Endothelial cell of umbilical vein (primary cell): ENCODE data around the gene POLR3B. TPM values are rescaled to one million over a fixed set of nuclear protein-coding genes. Genes with fewer than 3 reads are reported as not detected.
"Not testable (repeated sequence)": the region's sequence is repeated elsewhere in the genome, so short reads cannot be mapped to it uniquely, and the experiment has no call there.

ENCODE experiments used
- BruUV-seq: library from RNA; stranded (reverse); fragments of 400-500 nt; replicated peaks from 2 replicates; lab custom pipeline; 2021; lab: Mats Ljungman, UMichigan
- CTCF ChIA-PET: fragments of 300-600, 350-600 bp; sonication (Branson Sonifier 250); formaldehyde crosslinking; loops from one replicate; lab custom pipeline; 2021; ENCODE audit warnings: antibody characterized with exemption, inconsistent platforms; lab: Charles Lee
- POLR2A ChIA-PET: fragments of 300-600, 350-600 bp; sonication (Branson Sonifier 250); formaldehyde crosslinking; loops from one replicate; lab custom pipeline; 2021; ENCODE audit warnings: antibody characterized with exemption, inconsistent platforms; lab: Charles Lee
- DNase-seq: peaks from one replicate; pipeline ENCODE4 v3.0.0-alpha.2; 2011; ENCODE audit warnings: low read depth, low spot score
- FAIRE-seq: peaks from 2 replicates; lab custom pipeline; 2011; peaks lifted over from hg19 to GRCh38; lab: Jason Lieb, UNC
- H2AFZ ChIP-seq: 2 replicates; pipeline ENCODE4 v1.6.0; 2012; ENCODE audit warnings: low read depth, low read length, control low read depth, inconsistent platforms
- H3K27ac ChIP-seq: 2 replicates; pipeline ENCODE4 v1.5.1; 2011; ENCODE audit warnings: low read depth, mild to moderate bottlenecking, control low read depth, low read length, moderate library complexity; ENCODE audit not compliant: insufficient read depth
- H3K27me3 ChIP-seq, 2 experiments: 2 replicates each; pipeline versions ENCODE4 v1.6.0 to v1.6.1; 2011; ENCODE audit warnings: low read length in 2 of 2, mixed read lengths in 1 of 2; ENCODE audit not compliant: control insufficient read depth in 2 of 2, insufficient read depth in 2 of 2
- H3K36me3 ChIP-seq, 2 experiments: 2 replicates in 1 of 2; 3 replicates in 1 of 2; pipeline ENCODE4 v1.5.1; 2011; ENCODE audit warnings: low read length in 2 of 2, mild to moderate bottlenecking in 1 of 2, moderate library complexity in 1 of 2; ENCODE audit not compliant: control insufficient read depth in 2 of 2, insufficient read depth in 2 of 2; ENCODE audit errors: extremely low read depth in 1 of 2
- H3K4me1 ChIP-seq: 3 replicates; pipeline ENCODE4 v1.5.1; 2011; ENCODE audit warnings: mild to moderate bottlenecking, low read length; ENCODE audit not compliant: control insufficient read depth, insufficient read depth; ENCODE audit errors: extremely low read depth
- H3K4me2 ChIP-seq: 2 replicates; pipeline ENCODE4 v1.6.1; 2011; ENCODE audit warnings: low read length, control low read depth, mixed read lengths; ENCODE audit not compliant: insufficient read depth
- H3K4me3 ChIP-seq, 3 experiments: fragments of 200-600 bp in 1 of 3; sonication (generic), shearing (Covaris generic) in 1 of 3; replicated peaks in 1 of 3; 2 replicates each; pipeline ENCODE4 v1.5.1; 2011 to 2016; ENCODE audit warnings: control low read depth in 3 of 3, low read length in 3 of 3, mild to moderate bottlenecking in 2 of 3, inconsistent platforms in 1 of 3, low read depth in 1 of 3, moderate library complexity in 1 of 3; ENCODE audit not compliant: insufficient read depth in 1 of 3
- H3K79me2 ChIP-seq: 2 replicates; pipeline ENCODE4 v1.6.0; 2012; ENCODE audit warnings: low read length, inconsistent platforms; ENCODE audit not compliant: control insufficient read depth, insufficient read depth
- H3K9ac ChIP-seq: replicated peaks from 2 replicates; pipeline ENCODE3; 2011; ENCODE audit warnings: low read length, control low read depth; ENCODE audit not compliant: insufficient read depth; ENCODE audit errors: extremely low read depth
- H3K9me1 ChIP-seq: replicated peaks from 3 replicates; pipeline ENCODE4 v1.6.0; 2011; ENCODE audit warnings: mild to moderate bottlenecking, low read length; ENCODE audit not compliant: control insufficient read depth, insufficient read depth; ENCODE audit errors: extremely low read depth
- H3K9me3 ChIP-seq: replicated peaks from 2 replicates; pipeline ENCODE4 v1.5.1; 2012; ENCODE audit warnings: low read length, inconsistent platforms; ENCODE audit not compliant: control insufficient read depth, insufficient read depth
- H4K20me1 ChIP-seq: replicated peaks from 2 replicates; pipeline ENCODE3; 2011; ENCODE audit warnings: mild to moderate bottlenecking, low read length; ENCODE audit not compliant: control insufficient read depth, insufficient read depth; ENCODE audit errors: extremely low read depth
- FOS ChIP-seq: IDR thresholded peaks from 2 replicates; pipeline ENCODE4 v1.6.1; 2011; ENCODE audit warnings: mild to moderate bottlenecking, low read length, moderate library complexity, borderline replicate concordance; ENCODE audit not compliant: insufficient read depth
- GATA2 ChIP-seq: IDR thresholded peaks from 2 replicates; pipeline ENCODE4 v1.7.0; 2011; ENCODE audit warnings: low read depth, mild to moderate bottlenecking, moderate library complexity, mixed read lengths, low read length; ENCODE audit not compliant: insufficient read length, insufficient read depth
- JUN ChIP-seq: IDR thresholded peaks from 2 replicates; pipeline ENCODE4 v1.6.1; 2011; ENCODE audit warnings: borderline replicate concordance, low read depth; ENCODE audit not compliant: insufficient read length, insufficient read depth
- MYC ChIP-seq: IDR thresholded peaks from one replicate; pipeline ENCODE4 v1.6.1; 2011; ENCODE audit warnings: mild to moderate bottlenecking, low read depth, low read length
- POLR2A ChIP-seq: IDR thresholded peaks from 2 replicates; pipeline ENCODE4 v1.6.1; 2012; ENCODE audit warnings: low read depth, mild to moderate bottlenecking, control low read depth, low read length
- dilution Hi-C: fragments of 300-500 bp; cut with MboI; formaldehyde crosslinking; loops from one replicate; pipeline ENCODE4 v1.15.0; 2019; ENCODE audit warnings: low sequenced_read_pairs; ENCODE audit not compliant: extremely low pct_ligation_motif_present
- intact Hi-C: fragments of 100-400 bp; cut with micrococcal nuclease; formaldehyde crosslinking; loops from one replicate; pipeline ENCODE4 v1.10.0; 2022
- polyA plus RNA-seq, 4 experiments: library from polyadenylated mRNA; depleted of rRNA in 3 of 4; stranded (reverse) in 3 of 4; unstranded in 1 of 4; fragments of >200 nt; gene quantifications; 2 replicates each; pipeline versions ENCODE4 v1.2.1 to v1.2.3, GENCODE V29; 2011 to 2012; ENCODE audit warnings: missing spikeins in 1 of 4
- total RNA-seq: library from RNA; stranded (reverse); gene quantifications from 2 replicates; pipeline ENCODE4 v1.2.3, GENCODE V29; 2021
- TF ChIP-seq, protein P1 (sequence below), 2 donors: IDR thresholded peaks; 1 replicate in 1 of 2; 2 replicates in 1 of 2; pipeline ENCODE4 v1.5.1; 2011; ENCODE audit warnings: low read length in 2 of 2, mild to moderate bottlenecking in 2 of 2, moderate library complexity in 2 of 2, control low read depth in 1 of 2, inconsistent platforms in 1 of 2, low read depth in 1 of 2; ENCODE audit not compliant: insufficient read depth in 1 of 2; ENCODE audit errors: extremely low read depth in 1 of 2

The POLR3B gene
- total and polyA plus RNA-seq, 2 donors (not counting 3 experiments of a cell fraction or from before 2014, with no cell fraction given) = 6.0 to 12.3 TPM

DNA sequence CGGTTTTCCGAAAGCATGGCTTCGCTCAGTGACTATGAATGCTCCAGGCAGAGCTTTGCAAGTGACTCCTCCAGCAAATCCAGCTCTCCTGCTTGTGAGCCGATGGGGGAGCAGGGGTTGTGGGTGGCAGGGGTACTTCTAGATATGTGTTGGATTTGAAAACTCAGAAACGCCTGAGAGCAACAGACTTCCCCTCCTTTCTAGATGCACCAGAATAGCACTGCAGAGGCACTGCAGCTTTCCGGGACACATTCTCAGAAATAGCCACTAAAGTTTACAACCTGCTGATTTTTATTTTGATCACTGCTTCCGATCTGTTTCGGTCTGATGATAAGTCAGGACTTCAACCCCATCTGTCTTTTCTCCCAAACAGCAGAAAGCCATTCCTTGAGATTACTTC lies 46.4 kb upstream of the POLR3B start:
- Histone ChIP-seq H3K9ac (no peak overlapping the region), H2AFZ (no peak overlapping the region), H3K4me3 (no peak overlapping the region), H3K27me3 (peaks cover 0 to 3% of the 10 kb centered on the region in 2 experiments), H3K4me2 (no peak overlapping the region), H3K9me3 (no peaks in the 10 kb centered on the region), H3K79me2 (no peaks in the 10 kb centered on the region), H3K9me1 (no peaks in the 10 kb centered on the region), H3K27ac (no peak overlapping the region), H3K36me3 (no peaks in the 10 kb centered on the region), H3K4me1 (peaks cover 2% of the 10 kb centered on the region), H4K20me1 (no peaks in the 10 kb centered on the region)
- dilution Hi-C loops (no loop called here), intact Hi-C loops (no loop called here)
- DNase-seq (no peak), FAIRE-seq (no peak)
- ChIA-PET POLR2A (no interaction called here), CTCF (no interaction called here)
- no TSS peak for BruUV-seq
- no peak for TF ChIP-seq POLR2A
- no peak for TF ChIP-seq JUN
- TF ChIP-seq FOS = no peak
- TF ChIP-seq, protein P1, sequence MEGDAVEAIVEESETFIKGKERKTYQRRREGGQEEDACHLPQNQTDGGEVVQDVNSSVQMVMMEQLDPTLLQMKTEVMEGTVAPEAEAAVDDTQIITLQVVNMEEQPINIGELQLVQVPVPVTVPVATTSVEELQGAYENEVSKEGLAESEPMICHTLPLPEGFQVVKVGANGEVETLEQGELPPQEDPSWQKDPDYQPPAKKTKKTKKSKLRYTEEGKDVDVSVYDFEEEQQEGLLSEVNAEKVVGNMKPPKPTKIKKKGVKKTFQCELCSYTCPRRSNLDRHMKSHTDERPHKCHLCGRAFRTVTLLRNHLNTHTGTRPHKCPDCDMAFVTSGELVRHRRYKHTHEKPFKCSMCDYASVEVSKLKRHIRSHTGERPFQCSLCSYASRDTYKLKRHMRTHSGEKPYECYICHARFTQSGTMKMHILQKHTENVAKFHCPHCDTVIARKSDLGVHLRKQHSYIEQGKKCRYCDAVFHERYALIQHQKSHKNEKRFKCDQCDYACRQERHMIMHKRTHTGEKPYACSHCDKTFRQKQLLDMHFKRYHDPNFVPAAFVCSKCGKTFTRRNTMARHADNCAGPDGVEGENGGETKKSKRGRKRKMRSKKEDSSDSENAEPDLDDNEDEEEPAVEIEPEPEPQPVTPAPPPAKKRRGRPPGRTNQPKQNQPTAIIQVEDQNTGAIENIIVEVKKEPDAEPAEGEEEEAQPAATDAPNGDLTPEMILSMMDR (IDR thresholded peaks at IDR 0.05; ENCODE audit: extremely low read depth in 1 of 2, insufficient read depth in 1 of 2, low read depth in 1 of 2, low read length in 2 of 2) = no peak
- TF ChIP-seq MYC = no peak
- no peak for TF ChIP-seq GATA2

GRCh38 chr12:106313413-106313812 lies 44.1 kb upstream of the POLR3B start:
- dilution Hi-C loops, POLR2A ChIA-PET, H3K9me1 ChIP-seq, intact Hi-C loops, H2AFZ ChIP-seq, H3K4me3 ChIP-seq, H3K4me2 ChIP-seq, H4K20me1 ChIP-seq, FAIRE-seq, H3K4me1 ChIP-seq, H3K9me3 ChIP-seq, H3K79me2 ChIP-seq, DNase-seq, H3K27ac ChIP-seq, H3K9ac ChIP-seq, H3K27me3 ChIP-seq, H3K36me3 ChIP-seq, BruUV-seq: not testable (repeated sequence)
- CTCF ChIA-PET = interaction anchor here (1.2 kb wide), 1 partner anchor 31 kb away, joined by 3 read pairs; no protein-coding TSS in a partner anchor
